Left lung (tissue), 10 donors: ENCODE data around the gene ZNF880. TPM values are rescaled to one million over a fixed set of nuclear protein-coding genes. Genes with fewer than 3 reads are reported as not detected.
A peak's percentile ranks its signal among the peaks of the same experiment; 100 is the strongest.

Source experiments
- ATAC-seq: fragments of 200-7000 bp; cut with Tn5 transposase; one replicate; pipeline ENCODE4 v1.9.1; 2020; ENCODE audit warnings: moderate library complexity
- DNase-seq, 4 donors: peaks; one replicate each; pipeline ENCODE4 v3.0.0-alpha.2; 2013 to 2020
- H3K27ac ChIP-seq, 2 donors: fragments of 200-600 bp; sonication (generic) in 1 of 2; one replicate each; pipeline versions ENCODE4 v1.5.0 to v1.8.0; 2020 to 2021
- H3K27me3 ChIP-seq, 2 donors: fragments of 200-600 bp; sonication (generic) in 1 of 2; one replicate each; pipeline versions ENCODE4 v1.5.0 to v1.8.0; 2020 to 2021
- H3K36me3 ChIP-seq, 2 donors: fragments of 200-600 bp; sonication (generic) in 1 of 2; one replicate each; pipeline versions ENCODE4 v1.5.0 to v1.8.0; 2020 to 2021
- H3K4me1 ChIP-seq, 2 donors: fragments of 200-600 bp; one replicate each; pipeline ENCODE4 v1.8.0; 2021
- H3K4me3 ChIP-seq, 2 donors: fragments of 200-600 bp; sonication (generic) in 1 of 2; one replicate each; pipeline versions ENCODE4 v1.5.0 to v1.8.0; 2020 to 2021; ENCODE audit warnings: mild to moderate bottlenecking in 1 of 2
- H3K9me3 ChIP-seq, 2 donors: fragments of 200-600 bp; sonication (generic) in 1 of 2; one replicate each; pipeline versions ENCODE4 v1.5.0 to v1.8.0; 2020 to 2021
- intact Hi-C, 2 donors: fragments of 100-400 bp; cut with DNase I; formaldehyde crosslinking; loops; one replicate each; pipeline versions ENCODE4 v1.11.2 to v1.14.2; 2022
- polyA plus RNA-seq, 6 donors: library from polyadenylated mRNA; unstranded; fragments of 120-200 nt; gene quantifications; one replicate each; pipeline ENCODE4 v1.2.1, GENCODE V29; 2013; ENCODE audit not compliant: insufficient read length in 6 of 6
- total RNA-seq, 2 donors: library from RNA; stranded (reverse); fragmentation: NEBNext Ultra II Directional; extraction: Animal tissue kit (Norgen Biotek cat#: 25700); gene quantifications; one replicate each; pipeline ENCODE4 v1.2.1, GENCODE V29; 2021
- TF ChIP-seq, protein P1 (sequence below), 2 donors: fragments of 200-600 bp; sonication (generic) in 1 of 2; IDR thresholded peaks; one replicate each; pipeline versions ENCODE4 v1.5.0 to v1.8.0; 2021; ENCODE audit warnings: antibody characterized with exemption in 2 of 2
- donor health status: DM: no; HTN: yes; CAD: no.
- donor health status: DM: no; HTN: no; CAD: no.

Gene ZNF880
- total and polyA plus RNA-seq, 8 donors: 12.8 to 31.3 (median 28.1) TPM

DNA sequence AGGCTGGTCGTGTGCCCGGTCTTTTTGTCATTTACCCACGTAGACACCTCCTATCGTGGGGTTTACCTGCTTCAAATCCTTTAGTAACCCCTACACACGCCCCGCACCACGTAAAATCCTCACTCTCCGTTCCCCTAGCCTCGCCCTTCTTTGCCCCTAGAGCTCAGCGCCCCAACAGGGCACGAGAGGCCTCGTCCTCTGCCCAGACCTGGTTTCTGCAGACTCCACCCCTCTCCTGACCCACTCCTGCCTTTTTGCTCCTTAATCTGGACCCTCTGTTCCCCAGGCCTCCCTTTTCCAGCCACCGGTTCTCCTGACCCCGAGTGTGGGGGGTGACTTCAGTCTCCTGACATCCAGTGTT, 28.3 kb downstream of the ZNF880 start:
- Histone ChIP-seq H3K27ac (peak overlapping the region in 1 of 2 donors; percentile 69), H3K27me3 (no peaks in the 10 kb centered on the region), H3K9me3 (peaks cover 3 to 74% of the 10 kb centered on the region in 2 donors), H3K4me3 (peak overlapping the region; percentile 55 to 60), H3K4me1 (peaks cover 0 to 9% of the 10 kb centered on the region in 2 donors), H3K36me3 (peaks cover 0 to 61% of the 10 kb centered on the region in 2 donors)
- peak; percentile 52 for ATAC-seq
- intact Hi-C loops: no loop called here
- DNase-seq: peak in 1 of 4 donors; percentile 6
- TF ChIP-seq, protein P1, sequence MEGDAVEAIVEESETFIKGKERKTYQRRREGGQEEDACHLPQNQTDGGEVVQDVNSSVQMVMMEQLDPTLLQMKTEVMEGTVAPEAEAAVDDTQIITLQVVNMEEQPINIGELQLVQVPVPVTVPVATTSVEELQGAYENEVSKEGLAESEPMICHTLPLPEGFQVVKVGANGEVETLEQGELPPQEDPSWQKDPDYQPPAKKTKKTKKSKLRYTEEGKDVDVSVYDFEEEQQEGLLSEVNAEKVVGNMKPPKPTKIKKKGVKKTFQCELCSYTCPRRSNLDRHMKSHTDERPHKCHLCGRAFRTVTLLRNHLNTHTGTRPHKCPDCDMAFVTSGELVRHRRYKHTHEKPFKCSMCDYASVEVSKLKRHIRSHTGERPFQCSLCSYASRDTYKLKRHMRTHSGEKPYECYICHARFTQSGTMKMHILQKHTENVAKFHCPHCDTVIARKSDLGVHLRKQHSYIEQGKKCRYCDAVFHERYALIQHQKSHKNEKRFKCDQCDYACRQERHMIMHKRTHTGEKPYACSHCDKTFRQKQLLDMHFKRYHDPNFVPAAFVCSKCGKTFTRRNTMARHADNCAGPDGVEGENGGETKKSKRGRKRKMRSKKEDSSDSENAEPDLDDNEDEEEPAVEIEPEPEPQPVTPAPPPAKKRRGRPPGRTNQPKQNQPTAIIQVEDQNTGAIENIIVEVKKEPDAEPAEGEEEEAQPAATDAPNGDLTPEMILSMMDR (IDR thresholded peaks at IDR 0.05): no peak

DNA sequence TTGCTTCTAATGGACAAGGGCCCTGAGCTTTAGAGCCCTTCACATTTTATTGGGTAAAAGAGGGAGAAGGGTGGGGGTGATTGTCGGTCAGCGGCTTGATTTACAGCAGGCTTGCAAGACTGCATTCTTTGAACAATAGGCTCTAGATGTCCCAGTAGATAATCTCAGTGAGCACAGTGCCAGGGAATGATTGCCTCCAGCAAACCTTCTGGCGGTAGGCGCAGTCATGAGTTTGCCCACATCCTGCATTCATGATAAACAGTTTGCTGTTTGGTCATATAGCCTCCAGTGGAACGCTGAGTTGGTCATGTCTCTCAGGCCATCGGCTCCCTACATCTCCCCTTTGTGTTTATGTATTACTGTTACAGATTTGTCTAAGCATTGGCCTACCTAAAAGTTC, 40.6 kb downstream of the ZNF880 start:
- no peaks in the 10 kb centered on the region for H3K4me1 ChIP-seq
- intact Hi-C loops: no loop called here
- no peak for ATAC-seq
- H3K27ac ChIP-seq: no peak overlapping the region
- no peak for DNase-seq
- H3K4me3 ChIP-seq: no peak overlapping the region
- H3K27me3 ChIP-seq: no peaks in the 10 kb centered on the region
- H3K36me3 ChIP-seq: peaks cover 0 to 99% of the 10 kb centered on the region in 2 donors
- TF ChIP-seq, protein P1 (IDR thresholded peaks at IDR 0.05): no peak
- peaks cover 9 to 100% of the 10 kb centered on the region in 2 donors for H3K9me3 ChIP-seq

DNA sequence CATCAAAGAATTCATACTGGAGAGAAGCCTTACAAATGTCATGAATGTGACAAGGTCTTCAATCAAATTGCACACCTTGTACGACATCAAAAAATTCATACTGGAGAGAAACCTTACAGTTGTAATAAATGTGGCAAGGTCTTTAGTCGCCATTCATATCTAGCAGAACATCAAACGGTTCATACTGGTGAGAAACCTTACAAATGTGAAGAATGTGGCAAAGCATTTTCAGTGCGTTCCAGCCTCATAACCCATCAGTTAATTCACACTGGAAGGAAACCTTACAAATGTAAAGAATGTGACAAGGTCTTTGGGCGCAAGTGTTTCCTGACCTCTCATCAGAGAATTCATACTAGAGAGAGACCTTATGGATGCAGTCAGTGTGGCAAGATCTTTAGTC, 46.0 kb downstream of the ZNF880 start:
- intact Hi-C loops: no loop called here
- Histone ChIP-seq H3K27ac (no peak overlapping the region), H3K9me3 (peaks cover 23 to 100% of the 10 kb centered on the region in 2 donors), H3K4me3 (no peak overlapping the region), H3K36me3 (peaks cover 0 to 45% of the 10 kb centered on the region in 2 donors), H3K27me3 (no peaks in the 10 kb centered on the region), H3K4me1 (no peaks in the 10 kb centered on the region)
- no peak for DNase-seq
- no peak for ATAC-seq
- TF ChIP-seq, protein P1 (IDR thresholded peaks at IDR 0.05): no peak

DNA sequence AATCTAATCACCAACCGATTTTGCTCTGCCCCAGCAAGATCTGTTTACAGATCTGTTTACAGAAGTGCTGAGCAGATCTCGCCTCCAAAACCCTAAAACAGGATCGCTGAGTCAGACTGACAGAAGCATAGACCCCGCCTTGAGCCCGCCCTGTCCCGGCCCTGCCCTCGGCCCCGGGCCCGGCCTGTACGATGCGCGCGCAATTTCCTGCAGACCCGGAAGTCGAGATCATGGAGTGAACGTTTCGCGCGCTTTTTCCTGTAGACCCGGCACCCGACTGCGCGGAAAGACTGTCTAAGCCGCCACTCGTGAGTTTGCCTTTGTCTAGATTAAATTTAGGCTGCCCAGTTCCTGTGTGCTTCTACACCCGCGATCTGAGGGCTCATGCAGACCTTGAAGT, 59.2 kb downstream of the ZNF880 start, which contains the start of gene ZNF534:
Gene ZNF534 (plus strand): TSS at position 212 of the 400 bp plus-strand sequence. CDS start 2,327 bp downstream, outside the sequence.
- H3K9me3 ChIP-seq: peaks cover 0 to 100% of the 10 kb centered on the region in 2 donors
- TF ChIP-seq, protein P1 (IDR thresholded peaks at IDR 0.05): no peak
- no peak for ATAC-seq
- no peaks in the 10 kb centered on the region for H3K4me1 ChIP-seq
- no peak within 1 kb of the TSS for H3K27ac ChIP-seq
- no peak within 1 kb of the TSS for H3K4me3 ChIP-seq
- intact Hi-C loops: no loop called here
- H3K36me3 ChIP-seq: no peaks in the 10 kb centered on the region
- H3K27me3 ChIP-seq: no peaks in the 10 kb centered on the region
- DNase-seq: no peak

Other genes with a start within 250 kb of the ZNF880 start
- gene ZNF616, start 230.0 kb upstream of the ZNF880 start, total RNA-seq: 10 to 100 TPM; 12.0 to 14.2 TPM
- gene ZNF616, start 230.0 kb upstream of the ZNF880 start, polyA plus RNA-seq: 10 to 100 TPM; 19.8 to 26.0 (median 23.7) TPM
- 10 to 100 TPM; 13.1 to 17.4 TPM for gene ZNF836, start 198.3 kb upstream of the ZNF880 start, total RNA-seq
- 10 to 100 TPM; 19.8 to 25.1 (median 22.7) TPM for gene ZNF836, start 198.3 kb upstream of the ZNF880 start, polyA plus RNA-seq
- gene PPP2R1A, start 179.9 kb upstream of the ZNF880 start, total RNA-seq: 100 to 1,000 TPM; 193 to 199 TPM
- 100 to 1,000 TPM; 313 to 346 (median 333) TPM for gene PPP2R1A, start 179.9 kb upstream of the ZNF880 start, polyA plus RNA-seq
- gene ZNF766, start 100.3 kb upstream of the ZNF880 start, total RNA-seq: 10 to 100 TPM; 14.1 to 16.1 TPM
- gene ZNF766, start 100.3 kb upstream of the ZNF880 start, polyA plus RNA-seq: 10 to 100 TPM; 16.4 to 22.8 (median 18.9) TPM
- gene ZNF480, start 72.8 kb upstream of the ZNF880 start, total RNA-seq: 10 to 100 TPM; 10.7 to 12.1 TPM
- 10 to 100 TPM; 13.4 to 15.2 (median 14.3) TPM for gene ZNF480, start 72.8 kb upstream of the ZNF880 start, polyA plus RNA-seq
- 1 to 10 TPM; 2.1 to 5.7 TPM for gene ZNF610, start 33.7 kb upstream of the ZNF880 start, total RNA-seq
- 10 to 100 TPM in 5 of 6 donors, 1 to 10 TPM in 1; 9.1 to 13.9 (median 11.5) TPM for gene ZNF610, start 33.7 kb upstream of the ZNF880 start, polyA plus RNA-seq
- gene ZNF528, start 27.9 kb downstream of the ZNF880 start, total RNA-seq: 10 to 100 TPM; 17.5 to 26.7 TPM
- gene ZNF528, start 27.9 kb downstream of the ZNF880 start, polyA plus RNA-seq: 10 to 100 TPM; 54.3 to 89.5 (median 70.8) TPM
- gene ZNF534, start 59.2 kb downstream of the ZNF880 start, total RNA-seq: under 1 TPM in 1 of 2 donors, not detected in 1; 0.35 TPM
- 1 to 10 TPM in 2 of 6 donors, under 1 TPM in 4; 0.36 to 2.1 (median 0.55) TPM for gene ZNF534, start 59.2 kb downstream of the ZNF880 start, polyA plus RNA-seq
- 1 to 10 TPM; 1.7 to 2.3 TPM for gene ZNF578, start 83.6 kb downstream of the ZNF880 start, total RNA-seq
- gene ZNF578, start 83.6 kb downstream of the ZNF880 start, polyA plus RNA-seq: 1 to 10 TPM; 4.0 to 8.7 (median 6.3) TPM
- 10 to 100 TPM; 23.8 to 24.6 TPM for gene ZNF808, start 157.7 kb downstream of the ZNF880 start, total RNA-seq
- gene ZNF808, start 157.7 kb downstream of the ZNF880 start, polyA plus RNA-seq: 10 to 100 TPM; 13.9 to 21.6 (median 17.5) TPM
- 10 to 100 TPM; 18.1 to 19.1 TPM for gene ZNF701, start 200.4 kb downstream of the ZNF880 start, total RNA-seq
- 10 to 100 TPM; 19.4 to 22.3 (median 20.8) TPM for gene ZNF701, start 200.4 kb downstream of the ZNF880 start, polyA plus RNA-seq